ENCODE measurements around the gene EFR3B. TPM values are rescaled to one million over a fixed set of nuclear protein-coding genes. Genes with fewer than 3 reads are reported as not detected.

The EFR3B gene
- total RNA-seq, 1 experiment from 2014 or later, result 7.0 TPM

DNA sequence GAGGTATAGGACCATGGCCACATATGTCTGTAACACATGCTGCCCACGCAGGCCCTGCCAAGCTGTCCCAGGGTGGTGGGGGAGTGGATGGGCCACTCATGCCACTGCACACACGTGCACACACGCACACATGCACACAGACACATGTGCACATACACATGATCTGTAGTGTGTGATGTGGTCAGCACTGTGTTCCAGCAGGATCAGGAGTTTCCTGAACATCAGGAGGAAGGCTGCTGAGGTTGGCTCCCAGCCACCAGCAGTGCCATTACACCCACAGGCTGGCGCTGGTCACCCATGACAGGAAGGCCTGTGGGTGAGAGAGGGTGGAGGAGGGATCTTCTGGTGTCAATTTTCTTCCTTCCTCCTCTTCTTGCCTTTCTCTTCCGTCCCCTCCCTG is 81.8 kb downstream of the EFR3B start:
- Histone ChIP-seq H2BK5ac (ENCODE audit: insufficient read length, low read length) (no peak overlapping the region), H4K91ac (ENCODE audit: insufficient read length, low read depth, low read length) (no peak overlapping the region), H2BK12ac (ENCODE audit: insufficient read length, low read depth, low read length) (no peak overlapping the region), H3K18ac (ENCODE audit: insufficient read length, low read depth, low read length) (no peak overlapping the region), H4K8ac (replicated peaks; ENCODE audit: insufficient read length, low read depth, low read length) (no peak overlapping the region), H3K23ac (ENCODE audit: insufficient read length, low read depth, low read length) (no peak overlapping the region), H2BK15ac (ENCODE audit: low read depth, low read length) (no peak overlapping the region), H3K14ac (ENCODE audit: insufficient read depth, low read length) (no peak overlapping the region), H2AK5ac (ENCODE audit: insufficient read length, low read length) (no peak overlapping the region), H4K5ac (ENCODE audit: insufficient read length, low read depth, low read length) (no peak overlapping the region), H3K9me3 (ENCODE audit: control insufficient read depth, low read depth, low read length) (no peaks in the 10 kb centered on the region), H3K27ac (ENCODE audit: insufficient read length, low read depth, low read length) (no peak overlapping the region), H3K56ac (ENCODE audit: insufficient read length, low read depth, low read length) (no peak overlapping the region), H3K4me1 (ENCODE audit: insufficient read depth, low read length) (no peaks in the 10 kb centered on the region), H3K9ac (ENCODE audit: extremely low read depth, insufficient read length, low read length) (no peak overlapping the region), H2AFZ (ENCODE audit: low read length) (no peak overlapping the region), H3K27me3 (ENCODE audit: insufficient read depth, low read length) (no peaks in the 10 kb centered on the region), H3K79me1 (ENCODE audit: insufficient read depth, low read depth, low read length, poor library complexity, severe bottlenecking) (no peaks in the 10 kb centered on the region), H2BK20ac (ENCODE audit: low read depth, low read length, poor library complexity, severe bottlenecking) (no peak overlapping the region), H3K4me2 (ENCODE audit: insufficient read depth, insufficient read length, low read length) (no peak overlapping the region), H2BK120ac (ENCODE audit: low read depth, low read length, poor library complexity, severe bottlenecking) (no peak overlapping the region), H3K23me2 (ENCODE audit: insufficient read length, low read depth, low read length, poor library complexity, severe bottlenecking) (no peaks in the 10 kb centered on the region), H4K20me1 (ENCODE audit: control insufficient read depth, insufficient read depth, insufficient read length) (no peaks in the 10 kb centered on the region), H3T11ph (ENCODE audit: low read length) (no peak overlapping the region), H3K79me2 (ENCODE audit: insufficient read depth, low read length) (no peaks in the 10 kb centered on the region), H3K4ac (ENCODE audit: low read depth, low read length) (no peak overlapping the region)
- H3K27me3 Mint-ChIP-seq (ENCODE audit: low read depth), result no peaks in the 10 kb centered on the region
- H3K27ac Mint-ChIP-seq, result peak overlapping the region in 1 of 3 experiments; percentile 32; a peak in 1 of 7 replicates
- H3K4me3 Mint-ChIP-seq, result no peak overlapping the region
- 0 out of 4 replicates have a peak, but pooled peaks cover 0 to 3% of the 10 kb centered on the region in 2 experiments for H3K4me1 Mint-ChIP-seq
- DNase-seq, result no peak
- peaks cover 4 to 8% (median 7%) of the 10 kb centered on the region in 3 experiments for H3K36me3 Mint-ChIP-seq (ENCODE audit: insufficient read depth in 1 of 3, low read depth in 3 of 3)
- no peak for TF ChIP-seq CTCF (conservative IDR thresholded peaks at IDR 0.05)
- peaks cover 0 to 3% of the 10 kb centered on the region in 2 experiments; a peak in 2 of 5 replicates for H3K9me3 Mint-ChIP-seq
- whole genome bisulfite sequencing (ENCODE audit: extremely low coverage, insufficient read length, low lambda C conversion rate), result no CpG with 5 or more reads among the region's 5 CpGs
